Stomach (tissue), 19 donors: Measurements from ENCODE around the gene STAT6. TPM values are rescaled to one million over a fixed set of nuclear protein-coding genes. Genes with fewer than 3 reads are reported as not detected.

ENCODE experiments used
- DNase-seq, 2 donors: peaks; one replicate each; pipeline versions ENCODE4 v3.0.0 to v3.0.0-alpha.2; 2013 to 2019
- H3K27ac ChIP-seq, 5 donors: fragments of 200-600 bp in 4 of 5; sonication (generic) in 4 of 5; one replicate each; pipeline ENCODE4 v1.5.1; 2013 to 2019; ENCODE audit warnings: mild to moderate bottlenecking in 1 of 5, moderate library complexity in 1 of 5
- H3K27me3 ChIP-seq, 3 donors: fragments of 200-600 bp; sonication (generic); one replicate each; pipeline ENCODE4 v1.5.1; 2017 to 2019; ENCODE audit warnings: mixed run types in 1 of 3
- H3K36me3 ChIP-seq, 4 donors: fragments of 200-600 bp; sonication (generic); 1 replicate in 3 of 4; 2 replicates in 1 of 4; pipeline ENCODE4 v1.5.1; 2016 to 2019
- H3K4me1 ChIP-seq, 4 donors: fragments of 200-600 bp; sonication (generic); one replicate each; pipeline ENCODE4 v1.5.1; 2016 to 2019
- H3K4me3 ChIP-seq, 4 donors: fragments of 200-600 bp; sonication (generic) in 3 of 4; one replicate each; pipeline ENCODE4 v1.5.1; 2016 to 2019; ENCODE audit warnings: mild to moderate bottlenecking in 1 of 4
- H3K9me3 ChIP-seq, 4 donors: fragments of 200-600 bp; sonication (generic); one replicate each; pipeline ENCODE4 v1.5.1; 2016 to 2019
- EP300 ChIP-seq: sonication (generic); formaldehyde crosslinking; IDR thresholded peaks from one replicate; pipeline ENCODE4 v1.6.1; 2017; ENCODE audit warnings: antibody characterized with exemption
- POLR2A ChIP-seq, 4 donors: fragments of 450-650 bp; IDR thresholded peaks; one replicate each; pipeline ENCODE4 v1.6.1; 2016; ENCODE audit warnings: antibody characterized with exemption in 4 of 4, control low read depth in 2 of 4, mild to moderate bottlenecking in 1 of 4, moderate library complexity in 1 of 4
- POLR2AphosphoS5 ChIP-seq, 3 donors: sonication (generic); formaldehyde crosslinking; IDR thresholded peaks; one replicate each; pipeline ENCODE4 v1.6.1; 2016; ENCODE audit warnings: antibody characterized with exemption in 3 of 3
- WGBS, 5 donors: extraction: QIAGEN DNeasy Blood & Tissue Kit in 3 of 5; methylation state at CpG; one replicate each; pipeline versions ENCODE4 v1.1.5 to v1.1.7; 2013 to 2018; 5-methylcytosine and 5-hydroxymethylcytosine counted together
- intact Hi-C: fragments of 100-400 bp; cut with DNase I; formaldehyde crosslinking; loops from one replicate; pipeline ENCODE4 v1.15.1; 2023; ENCODE audit warnings: low total_unique reads
- long read RNA-seq, 10 donors: transcript quantifications; one replicate each; lab custom pipeline, GENCODE V29; 2026
- polyA plus RNA-seq, 3 donors: library from polyadenylated mRNA; stranded (reverse); fragments of 200-250 nt; gene quantifications; one replicate each; pipeline ENCODE4 v1.2.3, GENCODE V29; 2013
- total RNA-seq, 5 donors: library from RNA; depleted of rRNA; stranded (reverse); fragments of >200 nt; gene quantifications; one replicate each; pipeline versions ENCODE4 v1.1.0 to v1.2.3, GENCODE V29; 2014 to 2016
- TF ChIP-seq, protein P1 (sequence below), 7 experiments: fragments of 450-650 bp in 4 of 7; fragments of 200-600 bp in 3 of 7; sonication (generic) in 3 of 7; IDR thresholded peaks; one replicate each; pipeline ENCODE4 v1.5.1; 2016 to 2019; ENCODE audit warnings: antibody characterized with exemption in 7 of 7, control low read depth in 2 of 7, mild to moderate bottlenecking in 1 of 7
- donor health status: healthy with polysubstance abuse.
- donor health status: Bipolar disorder and iron deficiency.
- donor health status: healthy.

STAT6 gene
- total RNA-seq (100 to 1,000 TPM in 4 of 5 donors, 10 to 100 TPM in 1; 81.9 to 343 (median 209) TPM), polyA plus RNA-seq (100 to 1,000 TPM; 138 to 477 (median 147) TPM)
- long read RNA-seq, donor 1, transcript STAT6-224 (3 exons, 1,569 nt), result major isoform, 9 of 11 reads
- long read RNA-seq, donor 1, partial matches to known transcripts, result 0 of 11 reads
- long read RNA-seq, donor 1, other reads (novel, unspliced or antisense), result 0 of 11 reads
- long read RNA-seq, donor 2, full-length matches to known transcripts, result 22 of 128 reads
- long read RNA-seq, donor 2, partial matches to known transcripts, result 106 of 128 reads
- long read RNA-seq, donor 2, other reads (novel, unspliced or antisense), result 0 of 128 reads
- long read RNA-seq, donor 3, partial matches to known transcripts, result 6 of 8 reads
- long read RNA-seq, donor 3, other reads (novel, unspliced or antisense), result 0 of 8 reads
- long read RNA-seq, donor 4, full-length matches to known transcripts, result 2 of 2 reads
- long read RNA-seq, donor 4, partial matches to known transcripts, result 0 of 2 reads
- long read RNA-seq, donor 4, other reads (novel, unspliced or antisense), result 0 of 2 reads
- long read RNA-seq, donor 5, partial matches to known transcripts, result 45 of 51 reads
- long read RNA-seq, donor 5, other reads (novel, unspliced or antisense), result 0 of 51 reads
- long read RNA-seq, donor 6, full-length matches to known transcripts, result 37 of 110 reads
- long read RNA-seq, donor 6, partial matches to known transcripts, result 73 of 110 reads
- long read RNA-seq, donor 6, other reads (novel, unspliced or antisense), result 0 of 110 reads
- long read RNA-seq, donor 7, transcript STAT6-224 (3 exons, 1,569 nt), result major isoform, 7 of 103 reads
- long read RNA-seq, donor 7, partial matches to known transcripts, result 90 of 103 reads
- long read RNA-seq, donor 7, other reads (novel, unspliced or antisense), result 5 of 103 reads
- long read RNA-seq, donor 8, transcript STAT6-224 (3 exons, 1,569 nt), result major isoform, 5 of 31 reads
- long read RNA-seq, donor 8, partial matches to known transcripts, result 24 of 31 reads
- long read RNA-seq, donor 8, other reads (novel, unspliced or antisense), result 0 of 31 reads
- long read RNA-seq, donor 9, partial matches to known transcripts, result 127 of 137 reads
- long read RNA-seq, donor 9, other reads (novel, unspliced or antisense), result 7 of 137 reads
- long read RNA-seq, donor 10, full-length matches to known transcripts, result 3 of 3 reads
- long read RNA-seq, donor 10, partial matches to known transcripts, result 0 of 3 reads
- long read RNA-seq, donor 10, other reads (novel, unspliced or antisense), result 0 of 3 reads

DNA sequence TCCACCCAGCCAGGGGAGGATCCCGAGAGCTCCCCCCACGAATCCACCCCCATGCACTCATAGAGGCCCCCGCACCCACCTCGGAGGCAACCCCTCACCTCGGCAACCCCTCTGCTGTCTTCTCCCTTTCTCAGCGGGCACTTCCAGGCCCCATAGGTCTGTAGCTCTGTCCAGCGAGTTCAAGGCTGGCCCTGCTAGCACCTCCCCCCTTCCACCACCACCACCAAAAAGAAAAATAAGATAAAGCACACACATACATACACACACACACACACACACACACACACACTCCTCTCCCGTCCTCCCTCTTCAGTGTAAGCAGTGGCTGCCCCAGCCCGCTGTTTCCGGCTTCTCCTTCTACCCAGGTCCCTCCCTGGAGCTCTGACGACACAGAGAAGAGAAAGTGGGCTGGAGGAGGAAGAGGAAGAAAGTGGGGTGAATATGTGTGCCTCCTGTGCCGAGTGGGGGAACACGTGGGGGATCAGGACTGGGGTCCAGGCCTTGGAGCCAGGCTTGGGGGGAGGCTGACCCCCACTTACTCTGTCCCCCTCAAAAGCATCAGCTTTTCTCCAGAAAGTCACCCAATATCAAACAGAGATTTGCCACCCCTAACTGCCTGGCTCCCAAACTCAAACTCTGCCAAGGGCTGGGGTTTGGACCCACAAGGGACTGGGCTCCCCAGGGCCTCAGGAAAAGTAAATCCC, at the start of gene STAT6:
Gene STAT6, minus strand, starts transcription at position 332 of the 704 bp plus-strand sequence. CDS start 3,084 bp downstream, outside the sequence.
- Histone ChIP-seq H3K36me3 (peaks cover 10 to 25% (median 19%) of the 10 kb centered on the region in 4 donors), H3K27me3 (no peaks in the 10 kb centered on the region), H3K9me3 (no peaks in the 10 kb centered on the region), H3K27ac (peak within 1 kb of the TSS; percentile 97 to 100 (median 97)), H3K4me1 (peaks cover 26 to 52% (median 47%) of the 10 kb centered on the region in 4 donors), H3K4me3 (peak within 1 kb of the TSS; percentile 68 to 85 (median 82))
- intact Hi-C loops, result loop anchor here (5.0 kb wide), 1 partner anchor 44 kb away; no protein-coding TSS in a partner anchor
- TF ChIP-seq POLR2AphosphoS5 (IDR thresholded peaks at IDR 0.05) (peak; percentile 16 to 85 (median 71)), POLR2A (IDR thresholded peaks at IDR 0.05) (peak in 1 of 4 donors; percentile 77)
- TF ChIP-seq, protein P1, sequence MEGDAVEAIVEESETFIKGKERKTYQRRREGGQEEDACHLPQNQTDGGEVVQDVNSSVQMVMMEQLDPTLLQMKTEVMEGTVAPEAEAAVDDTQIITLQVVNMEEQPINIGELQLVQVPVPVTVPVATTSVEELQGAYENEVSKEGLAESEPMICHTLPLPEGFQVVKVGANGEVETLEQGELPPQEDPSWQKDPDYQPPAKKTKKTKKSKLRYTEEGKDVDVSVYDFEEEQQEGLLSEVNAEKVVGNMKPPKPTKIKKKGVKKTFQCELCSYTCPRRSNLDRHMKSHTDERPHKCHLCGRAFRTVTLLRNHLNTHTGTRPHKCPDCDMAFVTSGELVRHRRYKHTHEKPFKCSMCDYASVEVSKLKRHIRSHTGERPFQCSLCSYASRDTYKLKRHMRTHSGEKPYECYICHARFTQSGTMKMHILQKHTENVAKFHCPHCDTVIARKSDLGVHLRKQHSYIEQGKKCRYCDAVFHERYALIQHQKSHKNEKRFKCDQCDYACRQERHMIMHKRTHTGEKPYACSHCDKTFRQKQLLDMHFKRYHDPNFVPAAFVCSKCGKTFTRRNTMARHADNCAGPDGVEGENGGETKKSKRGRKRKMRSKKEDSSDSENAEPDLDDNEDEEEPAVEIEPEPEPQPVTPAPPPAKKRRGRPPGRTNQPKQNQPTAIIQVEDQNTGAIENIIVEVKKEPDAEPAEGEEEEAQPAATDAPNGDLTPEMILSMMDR (IDR thresholded peaks at IDR 0.05), result no peak
- peak; percentile 87 to 95 for DNase-seq
- 0% methylated on average over 12 to 13 of the region's 13 CpGs for WGBS, 5 donors

DNA sequence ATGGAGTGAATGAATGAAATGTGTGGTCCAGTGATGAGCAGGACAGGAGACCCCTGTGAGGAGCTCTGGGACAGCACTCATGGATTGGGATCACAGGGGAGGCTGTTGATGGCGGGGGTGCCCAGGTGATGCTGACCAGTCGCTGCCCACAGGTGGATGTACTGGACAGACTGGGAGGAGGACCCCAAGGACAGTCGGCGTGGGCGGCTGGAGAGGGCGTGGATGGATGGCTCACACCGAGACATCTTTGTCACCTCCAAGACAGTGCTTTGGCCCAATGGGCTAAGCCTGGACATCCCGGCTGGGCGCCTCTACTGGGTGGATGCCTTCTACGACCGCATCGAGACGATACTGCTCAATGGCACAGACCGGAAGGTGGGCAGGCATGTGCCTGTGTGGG, 49.6 kb upstream of the STAT6 start:
- H3K36me3 ChIP-seq, result peaks cover 52 to 100% (median 96%) of the 10 kb centered on the region in 4 donors
- H3K27me3 ChIP-seq, result no peaks in the 10 kb centered on the region
- peaks cover 0 to 22% (median 6%) of the 10 kb centered on the region in 4 donors for H3K4me1 ChIP-seq
- DNase-seq, result no peak
- no peaks in the 10 kb centered on the region for H3K9me3 ChIP-seq
- H3K4me3 ChIP-seq, result no peak overlapping the region
- 95 to 98% (median 96%) methylated on average over 14 of the region's 14 CpGs for WGBS, 5 donors
- H3K27ac ChIP-seq, result no peak overlapping the region
- intact Hi-C loops, result no loop called here
- TF ChIP-seq POLR2A (IDR thresholded peaks at IDR 0.05), result no peak
- no peak for TF ChIP-seq EP300
- TF ChIP-seq POLR2AphosphoS5 (IDR thresholded peaks at IDR 0.05), result no peak
- TF ChIP-seq, protein P1 (IDR thresholded peaks at IDR 0.05), result no peak

GRCh38 chr12:57160040-57160439, 48.9 kb upstream of the STAT6 start:
- H3K9me3 ChIP-seq, result no peaks in the 10 kb centered on the region
- WGBS, 5 donors, result 76 to 93% (median 85%) methylated on average over 4 of the region's 4 CpGs
- no peaks in the 10 kb centered on the region for H3K27me3 ChIP-seq
- TF ChIP-seq POLR2AphosphoS5 (IDR thresholded peaks at IDR 0.05) (no peak), POLR2A (IDR thresholded peaks at IDR 0.05) (no peak), EP300 (no peak)
- TF ChIP-seq, protein P1 (IDR thresholded peaks at IDR 0.05), result no peak
- H3K36me3 ChIP-seq, result peaks cover 48 to 100% (median 96%) of the 10 kb centered on the region in 4 donors
- H3K27ac ChIP-seq, result peak overlapping the region in 1 of 5 donors; percentile 1
- no peak for DNase-seq
- no peak overlapping the region for H3K4me3 ChIP-seq
- H3K4me1 ChIP-seq, result peaks cover 0 to 22% (median 6%) of the 10 kb centered on the region in 4 donors
- intact Hi-C loops, result no loop called here
